Hematopoietic multipotent progenitor cell treated with erythropoietin and hydrocortisone succinate and interleukin-3 and kit ligand, for 15 days (in vitro differentiated cells): Measurements from ENCODE around the gene GHSR.

Experiments used
- DNase-seq: peaks from one replicate; pipeline ENCODE4 v3.0.0-alpha.2; 2015; ENCODE audit warnings: low spot score

The GHSR gene, protein sequence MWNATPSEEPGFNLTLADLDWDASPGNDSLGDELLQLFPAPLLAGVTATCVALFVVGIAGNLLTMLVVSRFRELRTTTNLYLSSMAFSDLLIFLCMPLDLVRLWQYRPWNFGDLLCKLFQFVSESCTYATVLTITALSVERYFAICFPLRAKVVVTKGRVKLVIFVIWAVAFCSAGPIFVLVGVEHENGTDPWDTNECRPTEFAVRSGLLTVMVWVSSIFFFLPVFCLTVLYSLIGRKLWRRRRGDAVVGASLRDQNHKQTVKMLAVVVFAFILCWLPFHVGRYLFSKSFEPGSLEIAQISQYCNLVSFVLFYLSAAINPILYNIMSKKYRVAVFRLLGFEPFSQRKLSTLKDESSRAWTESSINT

DNA sequence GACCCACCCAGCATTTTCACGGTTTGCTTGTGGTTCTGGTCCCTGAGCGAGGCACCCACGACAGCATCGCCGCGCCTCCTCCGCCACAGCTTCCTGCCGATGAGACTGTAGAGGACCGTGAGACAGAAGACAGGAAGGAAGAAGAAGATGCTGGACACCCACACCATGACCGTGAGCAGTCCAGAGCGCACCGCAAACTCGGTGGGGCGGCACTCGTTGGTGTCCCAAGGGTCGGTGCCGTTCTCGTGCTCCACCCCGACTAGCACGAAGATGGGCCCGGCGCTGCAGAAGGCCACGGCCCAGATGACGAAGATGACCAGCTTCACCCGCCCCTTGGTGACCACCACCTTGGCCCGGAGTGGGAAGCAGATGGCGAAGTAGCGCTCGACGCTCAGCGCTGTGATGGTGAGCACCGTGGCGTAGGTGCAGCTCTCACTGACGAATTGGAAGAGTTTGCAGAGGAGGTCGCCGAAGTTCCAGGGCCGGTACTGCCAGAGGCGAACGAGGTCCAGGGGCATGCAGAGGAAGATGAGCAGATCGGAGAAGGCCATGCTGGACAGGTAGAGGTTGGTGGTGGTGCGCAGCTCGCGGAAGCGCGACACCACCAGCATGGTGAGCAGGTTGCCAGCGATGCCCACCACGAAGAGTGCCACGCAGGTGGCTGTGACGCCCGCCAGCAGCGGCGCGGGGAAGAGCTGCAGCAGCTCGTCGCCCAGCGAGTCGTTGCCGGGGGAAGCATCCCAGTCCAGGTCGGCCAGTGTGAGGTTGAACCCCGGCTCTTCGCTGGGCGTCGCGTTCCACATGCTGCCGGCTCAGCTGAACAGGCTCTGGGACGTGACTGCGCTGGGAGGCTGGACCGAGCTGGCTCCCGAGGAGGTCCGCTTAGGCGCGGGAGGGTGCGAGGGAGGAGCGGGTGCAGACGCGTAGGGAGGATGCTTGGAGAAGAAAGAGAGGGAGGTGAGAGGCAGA is at the start of gene GHSR:
Gene GHSR, minus strand, starts transcription at position 846 of the 969 bp plus-strand sequence. Its CDS starts 43 bp downstream, at position 803.
- DNase-seq: no peak

DNA sequence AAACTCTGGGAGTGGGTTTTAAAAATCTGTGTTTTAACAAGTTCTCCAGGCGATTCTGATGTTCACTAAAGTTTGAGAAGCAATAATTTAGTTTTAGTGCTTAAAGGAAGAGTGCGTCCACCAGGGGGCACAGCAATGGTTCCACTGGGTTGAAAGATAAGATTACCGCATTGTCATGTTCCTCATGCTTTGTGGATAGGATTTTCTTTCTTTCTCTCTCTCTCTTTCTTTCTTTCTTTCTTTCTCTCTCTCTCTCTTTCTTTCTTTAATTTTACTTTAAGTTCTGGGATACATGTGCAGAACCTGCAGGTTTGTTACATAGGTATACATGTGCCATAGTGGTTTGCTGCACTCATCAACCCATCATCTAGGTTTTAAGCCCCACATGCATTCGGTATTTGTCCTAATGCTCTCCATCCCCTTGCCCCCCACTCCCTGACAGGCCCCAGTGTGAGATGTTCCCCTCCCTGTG is 42.0 kb upstream of the GHSR start:
- DNase-seq: peak; percentile 63

DNA sequence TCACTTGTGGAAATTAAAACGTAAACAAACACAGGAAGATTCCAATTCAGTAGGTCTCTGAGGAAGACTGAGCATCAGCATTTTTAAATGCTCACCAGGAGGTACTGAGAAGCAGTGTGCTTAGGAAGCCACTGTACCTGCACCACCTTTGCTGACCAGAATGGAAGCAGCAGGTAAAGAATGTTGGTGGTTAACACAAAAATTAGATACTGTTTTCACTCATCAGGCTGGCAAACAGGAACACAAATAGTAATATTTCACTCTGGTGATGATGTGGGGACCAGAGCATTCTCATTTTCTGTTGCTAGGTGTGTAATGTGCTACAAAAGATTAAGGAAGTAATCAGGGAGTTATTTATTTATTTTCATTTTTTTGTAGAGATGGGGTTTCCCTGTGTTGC is 29.9 kb upstream of the GHSR start:
- no peak for DNase-seq

DNA sequence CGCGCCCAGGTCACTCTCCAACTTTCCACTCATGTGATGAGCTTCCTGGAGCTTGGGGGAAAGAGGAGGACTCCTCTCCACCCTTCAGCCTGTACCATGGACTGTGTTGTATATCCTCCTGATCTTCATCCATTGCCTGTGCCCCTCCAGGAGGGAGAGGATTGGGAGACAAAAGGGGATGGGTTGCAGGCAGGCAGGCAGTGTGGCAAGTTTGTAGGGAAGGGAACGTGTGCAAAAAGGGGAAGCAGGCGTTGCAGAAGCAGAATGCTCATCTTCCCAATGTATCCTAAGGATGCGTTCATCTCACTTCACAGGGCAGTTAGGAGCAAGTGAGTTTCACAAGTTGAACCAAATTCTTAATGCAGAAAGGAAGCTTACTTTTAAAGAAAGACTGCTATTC is 28.1 kb upstream of the GHSR start:
- DNase-seq: no peak

DNA sequence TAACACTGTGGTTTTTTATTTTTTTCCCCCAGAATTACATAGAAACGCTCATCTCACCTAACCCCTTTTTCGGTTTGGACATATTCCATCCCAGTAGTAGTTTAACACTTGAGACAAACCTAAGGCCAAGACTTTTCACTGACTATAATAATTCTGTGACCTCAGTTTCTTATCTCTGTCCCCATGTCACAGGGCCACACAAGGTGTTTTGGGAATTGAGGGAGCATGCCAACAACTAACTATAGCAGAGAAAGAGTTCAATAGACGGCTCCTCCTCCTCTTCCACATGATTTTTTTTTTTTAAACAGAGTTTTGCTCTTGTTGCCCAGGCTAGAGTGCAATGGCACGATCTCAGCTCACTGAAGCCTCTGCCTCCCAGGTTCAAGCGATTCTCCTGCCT is 27.4 kb upstream of the GHSR start:
- DNase-seq: no peak

DNA sequence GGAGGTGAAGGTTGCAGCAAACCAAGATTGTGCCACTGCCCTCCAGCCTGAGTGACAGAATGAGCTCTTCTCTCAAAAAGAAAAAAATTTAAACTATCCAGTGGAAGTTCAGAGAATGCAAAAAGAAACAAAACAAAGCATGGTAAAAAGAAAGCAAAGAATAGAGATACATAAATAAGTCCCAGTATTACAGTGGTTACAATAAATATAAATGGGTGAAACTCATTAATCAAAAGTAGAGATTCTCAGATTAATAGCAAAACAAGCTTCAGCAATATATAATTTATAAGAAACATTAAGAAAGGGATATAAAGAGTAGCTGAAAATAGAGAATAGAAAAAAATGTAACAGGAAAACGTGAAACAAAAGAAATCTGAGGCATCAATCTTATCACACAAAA is 23.6 kb upstream of the GHSR start:
- DNase-seq: no peak

DNA sequence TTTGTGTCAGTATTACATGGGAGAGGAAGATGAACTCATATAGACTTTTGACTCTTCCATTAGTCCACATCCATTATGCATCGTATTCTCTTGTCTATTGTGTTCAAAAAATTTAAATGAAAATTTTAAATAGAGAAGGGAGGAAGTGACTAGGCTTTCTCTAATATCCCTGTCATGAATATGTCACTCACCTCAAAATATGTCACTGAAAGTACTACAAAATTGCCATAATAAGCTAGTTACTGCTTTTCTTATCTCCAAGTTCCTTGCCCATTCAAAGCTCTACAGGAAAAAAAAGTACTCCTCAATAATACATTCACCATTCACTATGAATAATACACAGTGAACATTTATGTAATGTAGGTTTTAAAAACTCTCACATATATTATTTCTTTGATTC is 22.3 kb upstream of the GHSR start:
- DNase-seq: no peak

DNA sequence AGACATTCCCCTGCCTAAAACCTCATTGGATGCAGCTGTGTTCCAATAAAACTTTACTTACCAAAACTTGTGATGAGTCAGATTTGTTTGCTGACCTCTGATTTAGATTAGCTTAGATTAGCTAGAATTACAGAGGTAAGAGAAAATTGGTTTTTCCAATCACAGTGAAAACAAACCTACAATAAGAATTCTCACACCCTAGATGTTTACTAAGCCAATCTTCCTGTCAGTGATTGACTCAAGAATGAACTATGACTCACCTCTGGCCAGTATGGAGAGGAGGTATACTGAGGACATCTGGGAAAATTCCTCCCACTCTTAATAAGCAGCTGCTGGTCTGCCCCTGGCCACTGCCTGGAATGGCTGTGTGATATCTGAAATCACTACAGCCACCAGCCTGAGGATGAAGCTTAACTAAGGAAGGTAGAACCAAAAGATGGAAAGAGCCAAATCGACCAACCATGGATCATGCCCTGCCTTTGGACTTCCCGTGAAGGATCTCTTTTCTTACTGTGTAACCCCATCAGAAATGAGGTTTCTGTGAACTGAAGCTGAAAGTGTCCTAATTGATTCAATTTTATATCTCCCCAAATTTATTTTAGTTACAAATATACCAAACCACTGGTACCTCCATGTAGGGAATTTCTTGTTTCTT is 19.0 kb upstream of the GHSR start:
- no peak for DNase-seq

DNA sequence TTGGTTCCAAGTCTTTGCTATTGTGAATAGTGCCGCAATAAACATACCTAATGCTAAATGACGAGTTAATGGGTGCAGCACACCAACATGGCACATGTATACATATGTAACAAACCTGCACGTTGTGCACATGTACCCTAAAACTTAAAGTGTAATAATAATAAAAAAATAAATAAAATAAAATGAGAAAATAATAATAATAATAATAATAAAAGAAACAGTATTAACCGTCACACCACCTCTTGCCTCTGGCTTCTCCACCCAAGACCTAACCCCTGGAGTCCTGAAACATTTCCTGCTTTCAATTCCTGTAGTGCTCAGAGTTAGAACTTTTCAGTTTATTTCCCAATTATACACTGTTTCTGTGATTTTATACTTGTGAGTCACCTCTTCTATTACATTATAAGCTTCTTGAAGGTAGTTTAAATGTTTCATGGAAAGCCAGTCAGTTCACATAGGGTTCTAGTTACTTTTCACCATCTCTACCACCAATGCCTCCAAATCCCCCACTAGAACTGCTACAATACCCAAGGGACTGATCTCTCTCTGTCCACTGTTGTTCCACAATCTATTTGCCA is 18.4 kb upstream of the GHSR start:
- DNase-seq: no peak

DNA sequence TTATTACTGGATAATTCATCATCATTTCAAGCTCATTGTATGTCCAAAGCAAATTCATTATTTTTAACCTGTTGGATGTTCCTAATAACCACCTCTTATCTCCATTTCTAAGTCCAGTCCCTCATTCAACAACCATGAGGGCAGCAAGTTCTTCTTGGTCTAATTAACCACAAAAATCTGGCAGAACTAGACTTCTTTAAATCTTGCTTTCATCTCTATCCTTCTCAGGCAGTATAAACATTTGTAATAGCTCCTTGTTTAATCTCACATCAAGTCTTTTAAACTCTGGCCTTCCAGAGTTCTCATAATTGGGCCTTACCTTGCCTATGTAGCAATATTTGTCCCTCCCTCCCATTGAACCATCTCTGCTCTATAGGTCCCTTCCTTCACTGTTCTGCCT is 17.0 kb upstream of the GHSR start:
- no peak for DNase-seq

DNA sequence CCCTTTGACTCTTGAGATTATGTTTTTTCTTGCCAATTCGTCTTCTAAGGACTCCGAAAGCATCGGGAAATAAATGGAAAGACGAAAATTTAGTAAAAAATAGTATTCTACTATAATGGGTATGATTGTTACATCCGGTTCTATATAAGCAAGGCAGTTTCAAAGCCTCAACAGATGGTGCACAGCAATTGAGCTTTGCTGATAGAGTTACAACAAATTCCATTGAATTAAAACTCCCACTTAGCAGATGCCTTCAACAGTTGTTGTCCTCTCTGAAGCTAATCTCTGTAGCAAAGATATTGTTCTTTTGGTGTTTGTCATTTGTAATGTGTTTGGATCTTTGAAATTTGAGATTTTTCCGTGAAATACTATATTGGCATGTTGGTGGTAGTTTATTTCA is 16.1 kb upstream of the GHSR start:
- no peak for DNase-seq

DNA sequence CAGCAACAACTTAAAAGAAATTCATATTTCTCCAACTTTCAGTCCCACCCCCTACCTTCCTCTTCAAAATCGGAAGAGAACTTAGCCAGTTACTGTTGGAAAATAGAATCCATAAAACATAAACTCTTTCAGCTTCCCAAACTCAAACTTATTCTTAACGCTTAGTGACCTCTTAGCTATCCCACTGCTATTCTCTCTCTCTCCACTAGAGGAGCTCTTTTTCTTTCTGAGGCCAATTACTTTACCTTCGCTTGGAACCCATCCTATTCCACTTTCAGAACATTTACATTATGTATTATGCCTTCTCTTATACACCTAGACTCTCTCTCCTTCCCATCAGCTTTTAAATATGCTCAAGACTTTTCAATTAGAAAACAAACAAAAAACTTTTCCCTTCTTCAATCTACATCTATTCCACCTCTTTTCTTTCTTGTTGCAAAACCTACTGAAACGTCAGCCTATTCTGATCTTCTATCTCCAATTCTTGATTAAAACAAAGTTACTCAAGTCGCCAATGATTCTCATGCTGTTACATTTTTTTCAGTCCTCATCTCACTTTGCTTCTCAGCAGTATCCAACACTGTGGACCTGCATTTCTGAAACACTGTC is 13.4 kb upstream of the GHSR start:
- peak; percentile 45 for DNase-seq

DNA sequence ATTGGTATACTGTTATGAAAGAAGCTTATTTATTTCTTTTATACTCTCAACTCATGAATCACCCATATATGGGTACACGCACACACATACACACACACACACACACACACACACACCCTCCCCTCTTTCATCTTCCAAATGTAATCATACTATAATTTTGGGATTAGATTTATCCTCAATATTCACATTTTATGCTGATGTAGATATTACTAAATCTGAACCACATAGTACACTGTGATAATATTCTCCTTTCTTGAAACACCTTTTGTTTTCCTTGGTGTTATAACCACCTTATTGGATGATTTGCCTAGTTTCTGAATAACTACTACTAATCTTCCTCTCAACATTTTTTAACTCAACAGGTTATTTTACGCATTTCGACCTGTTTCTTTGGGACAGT is 8.1 kb upstream of the GHSR start:
- no peak for DNase-seq

DNA sequence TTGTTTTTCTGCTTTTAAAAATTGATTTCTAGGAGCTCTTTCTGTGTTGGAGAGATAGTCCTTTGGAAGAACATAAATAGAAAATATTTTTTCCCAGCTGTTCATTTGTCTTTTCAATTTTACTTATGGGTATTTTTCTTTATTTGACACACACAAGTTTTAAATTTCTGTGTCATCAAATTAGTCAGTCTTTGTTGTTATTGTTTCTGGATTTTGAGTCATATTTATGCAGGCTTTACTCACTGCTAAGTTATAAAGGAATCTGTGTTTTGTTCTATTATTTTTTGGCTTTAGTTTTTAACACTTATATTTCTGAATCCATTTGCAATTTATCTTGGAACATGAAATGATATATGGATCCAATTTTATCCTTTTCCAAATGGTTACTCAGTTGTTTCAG is 5.9 kb upstream of the GHSR start:
- DNase-seq: no peak

DNA sequence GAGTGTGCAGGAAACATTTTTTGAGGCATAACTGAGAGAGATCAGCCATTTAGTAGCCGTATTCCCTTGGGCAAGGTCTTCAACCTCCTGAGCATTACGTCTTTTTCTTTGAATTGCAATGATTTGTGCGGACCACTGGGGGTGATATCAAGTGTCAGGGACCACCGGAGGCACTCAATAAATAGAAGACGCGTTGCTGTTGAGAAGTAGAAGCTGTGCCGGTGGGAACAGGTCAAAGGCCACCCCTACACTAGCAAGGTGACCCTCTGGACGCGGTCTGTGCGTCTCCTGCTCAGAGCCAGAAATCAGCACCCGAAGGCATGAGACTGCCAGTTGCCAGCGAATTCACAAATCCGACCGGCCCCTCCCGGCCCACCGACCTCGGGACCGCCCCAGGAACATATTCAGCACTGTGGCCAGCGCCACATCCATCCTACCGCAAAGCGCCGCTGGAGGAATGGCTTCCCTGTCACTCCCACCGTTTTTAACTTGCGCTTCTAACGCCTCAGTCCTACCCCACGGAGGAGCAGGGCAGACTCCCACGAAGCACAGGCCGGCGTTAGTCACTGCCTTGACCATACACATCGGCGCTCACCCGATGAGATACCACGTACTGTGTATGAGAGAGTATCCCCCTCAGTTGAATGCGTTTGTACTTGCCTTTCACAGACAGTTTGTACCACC is 1.4 kb upstream of the GHSR start:
- no peak for DNase-seq

DNA sequence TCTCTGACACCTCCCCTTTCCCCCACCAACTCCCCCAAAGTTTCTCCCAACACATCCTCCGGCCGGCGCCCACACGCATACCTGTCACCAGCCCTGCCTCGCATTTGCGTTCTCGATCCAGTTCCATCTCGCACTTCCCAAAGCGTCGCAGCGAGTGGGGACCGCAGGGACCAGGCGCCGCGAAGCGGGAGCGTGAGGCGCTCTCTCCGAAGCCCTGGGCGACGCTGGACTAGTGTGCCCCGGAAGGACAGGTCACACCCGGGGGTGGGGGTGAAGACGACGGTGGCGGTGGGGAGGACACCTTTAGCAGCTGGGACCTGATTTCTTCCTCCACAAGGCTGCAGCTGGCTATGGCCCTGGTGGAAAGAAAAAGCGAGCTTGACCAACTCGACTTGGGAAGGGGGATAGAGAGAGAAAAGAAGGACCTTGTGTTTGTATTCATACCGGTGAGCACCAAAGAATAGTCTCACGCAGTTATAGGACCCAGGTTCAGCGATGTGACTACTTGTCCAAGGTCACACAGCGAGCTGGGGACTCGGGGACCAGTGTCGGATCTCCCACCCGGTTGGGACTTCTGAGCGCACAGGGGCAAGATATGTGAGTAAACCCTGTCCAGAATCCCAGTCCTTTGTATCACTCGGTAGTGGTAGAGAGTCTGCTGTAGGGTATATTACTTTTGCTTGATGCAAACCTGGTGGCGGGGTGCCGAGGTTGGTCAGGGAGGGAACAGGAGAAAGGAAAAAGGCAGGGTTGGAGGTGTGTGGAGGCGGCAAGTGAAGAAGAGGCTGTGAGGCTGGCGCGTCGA is 607 bp upstream of the GHSR start:
- no peak for DNase-seq

DNA sequence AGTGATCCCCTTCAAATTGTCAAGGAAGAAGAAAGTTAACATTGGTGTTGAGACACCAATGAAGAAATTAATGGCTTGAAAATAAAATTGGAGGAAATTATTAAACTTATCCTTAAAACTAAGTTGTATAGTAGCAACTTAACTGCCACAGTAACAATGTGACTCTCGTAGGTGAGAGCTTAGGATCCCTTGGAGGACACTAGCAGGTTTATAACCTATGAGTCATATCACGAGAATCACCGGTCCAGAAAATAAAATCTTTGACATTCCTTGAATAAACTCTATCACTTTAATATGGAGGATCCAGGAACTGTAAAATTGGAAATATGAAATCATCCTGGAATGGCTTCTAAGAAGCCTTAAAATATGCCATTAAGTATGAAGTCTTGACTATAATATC is 2.1 kb downstream of the GHSR start:
- no peak for DNase-seq

DNA sequence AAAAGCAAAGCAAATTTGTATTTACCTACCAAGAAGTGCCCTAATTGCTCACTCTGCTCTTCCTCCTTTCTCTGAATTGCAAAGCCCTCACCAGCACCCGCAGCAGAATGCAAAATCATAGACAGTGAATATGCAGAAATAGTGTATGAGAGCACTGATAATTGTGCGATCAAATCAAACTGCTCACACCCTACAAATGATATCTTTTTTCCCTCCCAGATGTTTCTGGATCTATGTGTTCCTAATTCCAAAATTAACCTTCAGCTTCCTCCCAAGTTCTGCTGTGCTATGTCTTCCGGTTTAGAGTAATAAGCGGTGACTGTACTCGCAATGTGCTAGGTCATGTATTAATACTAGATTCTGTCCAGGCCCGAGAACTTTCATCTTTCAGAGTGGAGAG is 3.4 kb downstream of the GHSR start:
- no peak for DNase-seq

DNA sequence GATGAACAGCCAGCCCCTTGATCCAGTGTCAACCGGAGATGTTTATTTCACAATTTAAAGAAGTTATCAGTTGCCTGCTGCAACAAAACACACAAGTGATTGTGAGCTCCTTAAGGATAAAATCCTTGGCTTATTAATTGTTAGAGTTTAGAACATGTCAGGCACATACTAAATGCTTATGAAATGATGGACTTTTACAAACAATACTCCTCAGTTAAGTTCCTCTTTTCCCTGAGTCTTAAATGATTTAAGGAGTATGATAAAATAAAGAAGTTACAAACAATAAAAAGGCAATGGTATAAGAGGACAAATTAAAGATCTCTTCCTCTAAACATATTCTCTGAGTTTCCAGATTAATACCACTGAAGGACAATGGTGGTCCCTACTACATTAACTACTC is 5.7 kb downstream of the GHSR start:
- DNase-seq: no peak

DNA sequence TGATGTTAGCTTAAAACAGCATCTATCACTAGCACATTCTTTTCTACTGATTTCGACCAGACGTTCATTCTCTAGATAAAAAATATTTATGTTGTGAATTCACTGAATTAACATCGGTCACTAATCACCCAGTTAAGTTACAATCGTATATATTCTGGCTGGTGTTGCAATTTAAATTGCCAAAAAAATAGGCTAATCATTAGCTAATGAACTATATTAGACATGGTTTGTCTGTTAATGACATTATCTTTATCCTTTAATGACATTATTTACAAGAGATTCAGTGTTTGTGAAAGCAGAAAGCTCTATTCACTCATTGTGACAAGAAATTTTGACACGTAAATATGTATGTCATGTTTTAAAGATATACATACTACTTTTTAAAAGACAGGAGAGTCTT is 6.7 kb downstream of the GHSR start:
- DNase-seq: no peak
